ENCODE measurements around the gene CHST4.
A peak's percentile ranks its signal among the peaks of the same experiment; 100 is the strongest.
"Not testable (repeated sequence)": the region's sequence is repeated elsewhere in the genome, so short reads cannot be mapped to it uniquely, and the experiment has no call there.

Gene CHST4

GRCh38 chr16:71557299-71557698, 31.1 kb downstream of the CHST4 start:
- no peak for DNase-seq (ENCODE audit: low read depth)
- TF ChIP-seq, protein P1, sequence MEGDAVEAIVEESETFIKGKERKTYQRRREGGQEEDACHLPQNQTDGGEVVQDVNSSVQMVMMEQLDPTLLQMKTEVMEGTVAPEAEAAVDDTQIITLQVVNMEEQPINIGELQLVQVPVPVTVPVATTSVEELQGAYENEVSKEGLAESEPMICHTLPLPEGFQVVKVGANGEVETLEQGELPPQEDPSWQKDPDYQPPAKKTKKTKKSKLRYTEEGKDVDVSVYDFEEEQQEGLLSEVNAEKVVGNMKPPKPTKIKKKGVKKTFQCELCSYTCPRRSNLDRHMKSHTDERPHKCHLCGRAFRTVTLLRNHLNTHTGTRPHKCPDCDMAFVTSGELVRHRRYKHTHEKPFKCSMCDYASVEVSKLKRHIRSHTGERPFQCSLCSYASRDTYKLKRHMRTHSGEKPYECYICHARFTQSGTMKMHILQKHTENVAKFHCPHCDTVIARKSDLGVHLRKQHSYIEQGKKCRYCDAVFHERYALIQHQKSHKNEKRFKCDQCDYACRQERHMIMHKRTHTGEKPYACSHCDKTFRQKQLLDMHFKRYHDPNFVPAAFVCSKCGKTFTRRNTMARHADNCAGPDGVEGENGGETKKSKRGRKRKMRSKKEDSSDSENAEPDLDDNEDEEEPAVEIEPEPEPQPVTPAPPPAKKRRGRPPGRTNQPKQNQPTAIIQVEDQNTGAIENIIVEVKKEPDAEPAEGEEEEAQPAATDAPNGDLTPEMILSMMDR (IDR thresholded peaks at IDR 0.05; ENCODE audit: insufficient read depth, low read depth, low read length, missing control alignments), result no peak
- H3K4me3 ChIP-seq (ENCODE audit: low read depth, low read length), result no peak overlapping the region

- no peak for DNase-seq (ENCODE audit: low read depth)
- H3K4me3 ChIP-seq (ENCODE audit: low read depth, low read length), result no peak overlapping the region
- TF ChIP-seq, protein P1 (IDR thresholded peaks at IDR 0.05; ENCODE audit: insufficient read depth, low read depth, low read length, missing control alignments), result no peak
Observed at GRCh38 chr16:71557954-71558582, 31.8 kb downstream of the CHST4 start.

- DNase-seq (ENCODE audit: low read depth), result no peak
- TF ChIP-seq, protein P1 (IDR thresholded peaks at IDR 0.05; ENCODE audit: insufficient read depth, low read depth, low read length, missing control alignments), result no peak
- H3K4me3 ChIP-seq (ENCODE audit: low read depth, low read length), result no peak overlapping the region
Observed at GRCh38 chr16:71559855-71560254, 33.6 kb downstream of the CHST4 start.

- H3K4me3 ChIP-seq (ENCODE audit: low read depth, low read length); DNase-seq (ENCODE audit: low read depth): not testable (repeated sequence)
Observed at GRCh38 chr16:71561886-71562285, 35.7 kb downstream of the CHST4 start.

GRCh38 chr16:71562552-71562951, 36.3 kb downstream of the CHST4 start:
- no peak overlapping the region for H3K4me3 ChIP-seq (ENCODE audit: low read depth, low read length)
- no peak for DNase-seq (ENCODE audit: low read depth)
- TF ChIP-seq, protein P1 (IDR thresholded peaks at IDR 0.05; ENCODE audit: insufficient read depth, low read depth, low read length, missing control alignments), result no peak

DNA sequence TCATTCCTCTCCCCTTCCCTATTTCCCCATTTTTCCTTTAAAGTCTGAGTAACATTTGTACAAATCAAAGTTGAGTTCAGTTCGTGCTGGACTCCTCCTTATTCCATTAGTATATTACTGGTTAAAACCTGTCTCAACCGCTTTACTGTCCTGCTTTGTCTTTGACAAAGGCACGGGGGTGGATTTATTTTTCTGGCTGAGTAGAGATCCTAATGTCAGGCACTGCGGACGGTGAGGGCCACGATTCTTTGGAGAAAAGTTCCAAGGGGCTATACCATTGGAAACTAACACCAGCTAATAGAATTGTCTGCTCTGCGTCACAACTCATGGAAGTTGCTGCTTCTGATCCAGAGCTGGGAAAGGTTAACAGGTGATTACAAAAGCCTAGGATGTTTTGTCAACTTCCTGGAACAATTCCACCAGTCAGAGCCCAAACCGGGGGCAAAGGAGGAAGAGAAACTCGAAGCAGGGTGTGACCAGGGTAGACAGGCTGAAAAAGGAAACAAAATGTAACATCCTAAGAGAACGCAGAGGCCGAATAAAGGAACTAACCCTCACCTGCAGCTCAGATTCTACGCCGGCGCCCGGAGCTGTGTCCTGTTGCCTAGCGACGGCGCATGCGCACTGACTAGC, 38.2 kb downstream of the CHST4 start:
- H3K4me3 ChIP-seq (ENCODE audit: low read depth, low read length), result peak overlapping the region; percentile 79
- TF ChIP-seq, protein P1 (IDR thresholded peaks at IDR 0.05; ENCODE audit: insufficient read depth, low read depth, low read length, missing control alignments), result no peak
- peak; percentile 99 for DNase-seq (ENCODE audit: low read depth)

GRCh38 chr16:71565812-71566700, 39.8 kb downstream of the CHST4 start:
- TF ChIP-seq, protein P1 (IDR thresholded peaks at IDR 0.05; ENCODE audit: insufficient read depth, low read depth, low read length, missing control alignments), result no peak
- peak; percentile 55 for DNase-seq (ENCODE audit: low read depth)
- peak overlapping the region; percentile 79 for H3K4me3 ChIP-seq (ENCODE audit: low read depth, low read length)
